ENCODE measurements around the gene TLN1.
A peak's percentile ranks its signal among the peaks of the same experiment; 100 is the strongest.

The TLN1 gene

DNA sequence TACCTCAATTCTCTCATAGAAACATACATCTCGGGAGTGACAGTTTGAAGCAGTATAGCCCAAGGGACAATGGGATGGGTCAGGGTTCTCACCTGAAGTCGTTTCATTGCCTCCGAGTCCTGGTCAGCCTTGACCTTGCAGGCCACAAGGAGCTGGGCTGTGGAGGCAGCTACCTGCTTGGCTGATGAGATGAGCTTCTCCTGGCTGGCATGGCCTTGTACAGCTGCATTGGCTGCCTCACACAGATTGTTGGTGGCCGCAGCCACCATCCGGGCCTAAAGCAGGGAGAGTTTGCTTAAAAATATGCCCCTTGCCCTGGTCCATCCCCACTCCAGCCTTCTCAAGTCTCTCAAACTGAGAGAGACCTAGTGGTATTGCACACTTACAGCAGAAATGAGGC, 33.8 kb downstream of the TLN1 start:
- Histone ChIP-seq H3K9me3 (replicated peaks; ENCODE audit: low read length) (no peaks in the 10 kb centered on the region), H3K27me3 (ENCODE audit: control insufficient read depth, insufficient read depth, low read length) (no peaks in the 10 kb centered on the region), H3K4me3 (ENCODE audit: low read length) (no peak overlapping the region), H3K36me3 (ENCODE audit: insufficient read depth, low read length) (peaks cover 74% of the 10 kb centered on the region), H3K4me2 (ENCODE audit: low read length) (no peak overlapping the region), H3K4me1 (ENCODE audit: control insufficient read depth, insufficient read depth, low read length) (peaks cover 15% of the 10 kb centered on the region), H3K9ac (ENCODE audit: low read depth, low read length) (no peak overlapping the region)

DNA sequence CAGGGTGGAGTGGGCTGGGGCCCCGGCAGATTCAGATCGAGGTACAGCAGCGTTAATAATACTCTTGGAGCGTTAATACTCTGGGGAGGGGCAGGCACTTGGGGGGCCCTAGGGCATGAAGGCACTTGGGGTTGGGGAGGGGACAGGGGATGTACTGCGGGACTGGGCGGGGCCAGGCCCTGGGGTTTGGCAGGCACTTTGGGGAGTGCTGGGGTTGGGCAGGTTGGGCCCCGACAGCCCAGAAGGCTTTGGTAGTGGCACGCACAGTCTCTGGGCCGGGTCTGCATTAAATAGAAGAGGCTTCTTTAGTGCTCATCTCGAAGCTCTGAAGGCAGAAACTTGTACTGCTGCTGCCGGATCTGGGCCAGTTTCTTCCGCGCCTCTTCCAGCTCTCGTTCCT, 34.5 kb downstream of the TLN1 start:
- Histone ChIP-seq H3K9me3 (replicated peaks; ENCODE audit: low read length) (no peaks in the 10 kb centered on the region), H3K9ac (ENCODE audit: low read depth, low read length) (no peak overlapping the region), H3K4me1 (ENCODE audit: control insufficient read depth, insufficient read depth, low read length) (peaks cover 15% of the 10 kb centered on the region), H3K4me2 (ENCODE audit: low read length) (no peak overlapping the region), H3K4me3 (ENCODE audit: low read length) (no peak overlapping the region), H3K36me3 (ENCODE audit: insufficient read depth, low read length) (peaks cover 67% of the 10 kb centered on the region), H3K27me3 (ENCODE audit: control insufficient read depth, insufficient read depth, low read length) (no peaks in the 10 kb centered on the region)

DNA sequence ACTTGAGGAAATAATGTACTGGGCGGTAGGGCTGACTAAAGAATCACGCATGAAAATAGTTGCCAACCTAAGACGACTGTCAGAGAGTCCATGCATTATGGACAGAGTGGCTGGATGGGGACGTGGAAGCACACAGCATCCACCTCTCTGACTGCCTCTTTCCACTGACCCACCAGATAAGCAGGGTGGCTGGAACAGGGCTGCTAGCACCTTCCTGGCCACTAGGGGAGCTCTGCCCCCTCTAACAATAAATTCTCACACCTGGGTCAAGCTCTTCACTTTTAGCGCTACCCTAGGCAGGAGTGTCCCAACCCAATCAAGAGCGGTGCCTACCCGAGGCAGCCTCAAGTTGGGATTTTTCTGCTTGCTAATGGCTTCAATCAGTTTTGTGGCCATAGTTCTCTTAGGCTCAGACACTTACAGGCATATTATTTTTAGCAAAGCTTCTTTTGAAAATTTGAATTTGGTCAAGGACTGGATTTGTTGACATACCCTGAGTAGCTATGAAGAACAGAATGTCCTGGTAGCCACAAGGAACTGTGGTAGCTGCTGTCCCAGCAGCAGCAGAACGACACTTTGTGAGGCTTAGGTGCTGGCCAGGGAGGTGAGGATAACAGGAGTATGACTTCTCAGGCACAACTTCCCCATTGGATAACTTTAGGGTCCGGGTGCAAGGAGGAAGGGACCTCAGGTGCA, 35.3 kb downstream of the TLN1 start:
- no peak overlapping the region for H3K9ac ChIP-seq (ENCODE audit: low read depth, low read length)
- peaks cover 61% of the 10 kb centered on the region for H3K36me3 ChIP-seq (ENCODE audit: insufficient read depth, low read length)
- no peaks in the 10 kb centered on the region for H3K27me3 ChIP-seq (ENCODE audit: control insufficient read depth, insufficient read depth, low read length)
- no peaks in the 10 kb centered on the region for H3K9me3 ChIP-seq (replicated peaks; ENCODE audit: low read length)
- H3K4me1 ChIP-seq (ENCODE audit: control insufficient read depth, insufficient read depth, low read length): peaks cover 18% of the 10 kb centered on the region
- H3K4me2 ChIP-seq (ENCODE audit: low read length): no peak overlapping the region
- H3K4me3 ChIP-seq (ENCODE audit: low read length): no peak overlapping the region

DNA sequence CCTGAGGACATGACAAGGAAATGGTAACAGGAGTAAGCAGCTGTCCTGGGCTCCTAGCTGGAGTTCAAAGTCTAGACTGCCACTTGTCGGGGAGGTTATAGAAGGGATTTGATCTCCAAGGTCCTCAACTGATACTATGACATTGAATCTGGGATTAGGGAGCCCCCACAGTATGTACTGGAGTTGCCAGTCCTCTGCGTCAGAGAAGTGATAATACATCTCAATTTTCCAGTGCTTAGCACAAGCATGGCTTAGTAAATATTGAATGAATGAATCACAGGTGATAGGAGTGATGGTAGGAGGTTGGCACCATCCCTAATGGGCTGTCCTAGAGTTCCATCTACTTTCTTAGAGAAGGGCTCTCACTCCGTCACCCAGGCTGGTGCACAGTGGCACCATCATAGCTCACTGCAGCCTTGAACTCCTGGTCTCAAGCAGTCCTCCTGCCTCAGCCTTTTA, 36.0 kb downstream of the TLN1 start:
- H3K4me3 ChIP-seq (ENCODE audit: low read length): no peak overlapping the region
- H3K9me3 ChIP-seq (replicated peaks; ENCODE audit: low read length): no peaks in the 10 kb centered on the region
- no peaks in the 10 kb centered on the region for H3K27me3 ChIP-seq (ENCODE audit: control insufficient read depth, insufficient read depth, low read length)
- no peak overlapping the region for H3K9ac ChIP-seq (ENCODE audit: low read depth, low read length)
- H3K36me3 ChIP-seq (ENCODE audit: insufficient read depth, low read length): peaks cover 55% of the 10 kb centered on the region
- H3K4me1 ChIP-seq (ENCODE audit: control insufficient read depth, insufficient read depth, low read length): peaks cover 25% of the 10 kb centered on the region
- no peak overlapping the region for H3K4me2 ChIP-seq (ENCODE audit: low read length)

DNA sequence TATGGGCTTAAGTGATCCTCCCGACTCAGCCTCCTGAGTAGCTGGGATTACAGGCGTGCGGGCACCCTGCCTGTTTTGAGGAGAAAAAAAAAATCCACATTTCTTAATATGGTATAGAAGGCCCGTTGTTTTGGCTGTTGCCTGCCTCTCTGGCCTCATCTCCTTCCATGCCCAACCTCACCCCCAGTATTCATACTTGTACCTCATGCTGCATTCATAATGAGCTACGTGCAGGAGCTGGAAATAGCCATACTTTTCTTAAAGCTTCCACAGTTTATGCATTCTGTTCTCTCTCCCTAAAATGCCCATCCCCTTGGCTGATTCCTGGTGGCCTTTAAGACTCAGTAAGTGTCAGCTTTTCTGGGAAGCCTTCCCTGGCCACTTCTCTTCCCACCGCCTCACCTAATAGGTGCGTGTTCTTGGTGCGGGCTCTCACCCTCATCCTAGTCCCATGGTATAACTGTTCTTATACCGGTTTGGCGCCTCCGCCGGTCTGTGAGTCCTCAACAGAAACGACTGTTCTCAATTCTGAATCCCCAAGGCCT, 40.2 kb downstream of the TLN1 start:
- H3K4me3 ChIP-seq (ENCODE audit: low read length): peak overlapping the region; percentile 86
- peaks cover 38% of the 10 kb centered on the region for H3K36me3 ChIP-seq (ENCODE audit: insufficient read depth, low read length)
- H3K4me1 ChIP-seq (ENCODE audit: control insufficient read depth, insufficient read depth, low read length): peaks cover 37% of the 10 kb centered on the region
- no peaks in the 10 kb centered on the region for H3K27me3 ChIP-seq (ENCODE audit: control insufficient read depth, insufficient read depth, low read length)
- H3K9ac ChIP-seq (ENCODE audit: low read depth, low read length): peak overlapping the region; percentile 93
- H3K4me2 ChIP-seq (ENCODE audit: low read length): peak overlapping the region; percentile 97
- no peaks in the 10 kb centered on the region for H3K9me3 ChIP-seq (replicated peaks; ENCODE audit: low read length)

DNA sequence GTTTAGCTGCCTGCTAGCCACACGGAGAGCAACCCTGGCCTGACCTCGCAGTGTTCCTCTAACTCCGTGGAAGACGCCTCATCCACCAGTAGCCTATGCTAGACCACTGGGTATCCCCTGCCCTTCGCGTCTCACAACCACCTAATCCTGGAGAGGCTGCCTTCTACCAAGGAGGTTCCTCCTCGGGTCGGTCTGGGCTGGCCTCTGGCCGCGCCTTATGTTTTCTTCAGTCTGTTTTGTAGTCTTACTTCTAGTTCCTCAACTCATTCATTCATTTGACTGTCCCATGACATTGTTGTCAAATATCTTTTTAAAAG, 40.7 kb downstream of the TLN1 start:
- peak overlapping the region; percentile 93 for H3K9ac ChIP-seq (ENCODE audit: low read depth, low read length)

DNA sequence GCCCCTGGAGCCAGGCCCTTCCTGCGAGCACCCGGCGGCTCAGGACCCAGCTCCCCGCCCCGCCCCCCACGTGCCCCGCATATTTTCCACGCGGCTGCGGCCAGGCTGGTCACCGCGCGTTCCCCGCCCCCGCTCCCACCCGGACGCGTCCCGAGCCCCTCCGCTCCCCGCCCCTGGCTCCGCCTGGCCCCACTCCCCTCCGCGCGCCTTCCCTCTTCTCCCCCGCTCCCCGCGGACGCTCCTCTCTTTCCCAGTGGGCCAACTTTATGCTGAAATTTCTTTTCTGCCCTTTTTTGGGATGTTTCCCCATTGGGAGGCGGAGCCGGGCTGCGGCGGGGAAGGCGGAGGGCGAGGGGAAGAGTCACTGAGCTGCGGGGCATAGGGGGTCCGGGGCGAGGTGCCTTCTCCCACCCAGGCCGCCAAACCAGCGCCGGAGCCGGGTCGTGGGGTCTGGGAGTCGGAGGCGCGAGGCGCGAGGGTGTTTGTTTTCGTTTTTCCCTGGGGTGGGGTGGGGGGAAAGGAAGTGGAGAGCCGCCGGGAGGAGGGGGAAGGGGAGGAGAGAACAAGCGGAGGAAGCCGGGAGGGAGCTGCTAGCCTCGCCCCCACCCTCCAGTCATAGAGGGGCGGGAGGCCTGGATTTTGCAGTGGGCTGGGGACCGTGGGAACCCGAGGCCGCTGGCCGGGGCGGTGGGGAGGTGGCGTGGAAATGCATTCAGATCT, 41.2 kb downstream of the TLN1 start:
- Histone ChIP-seq H3K27me3 (ENCODE audit: control insufficient read depth, insufficient read depth, low read length) (no peaks in the 10 kb centered on the region), H3K4me3 (ENCODE audit: low read length) (peak overlapping the region; percentile 86), H3K9me3 (replicated peaks; ENCODE audit: low read length) (no peaks in the 10 kb centered on the region), H3K9ac (ENCODE audit: low read depth, low read length) (peak overlapping the region; percentile 93), H3K4me2 (ENCODE audit: low read length) (peak overlapping the region; percentile 97), H3K4me1 (ENCODE audit: control insufficient read depth, insufficient read depth, low read length) (peaks cover 41% of the 10 kb centered on the region), H3K36me3 (ENCODE audit: insufficient read depth, low read length) (peaks cover 37% of the 10 kb centered on the region)

More for the DNA sequence above, 40.7 kb downstream of the TLN1 start:
- Histone ChIP-seq H3K9me3 (replicated peaks; ENCODE audit: low read length) (no peaks in the 10 kb centered on the region), H3K27me3 (ENCODE audit: control insufficient read depth, insufficient read depth, low read length) (no peaks in the 10 kb centered on the region), H3K4me1 (ENCODE audit: control insufficient read depth, insufficient read depth, low read length) (peaks cover 40% of the 10 kb centered on the region), H3K4me3 (ENCODE audit: low read length) (peak overlapping the region; percentile 86), H3K4me2 (ENCODE audit: low read length) (peak overlapping the region; percentile 97), H3K36me3 (ENCODE audit: insufficient read depth, low read length) (peaks cover 38% of the 10 kb centered on the region)

DNA sequence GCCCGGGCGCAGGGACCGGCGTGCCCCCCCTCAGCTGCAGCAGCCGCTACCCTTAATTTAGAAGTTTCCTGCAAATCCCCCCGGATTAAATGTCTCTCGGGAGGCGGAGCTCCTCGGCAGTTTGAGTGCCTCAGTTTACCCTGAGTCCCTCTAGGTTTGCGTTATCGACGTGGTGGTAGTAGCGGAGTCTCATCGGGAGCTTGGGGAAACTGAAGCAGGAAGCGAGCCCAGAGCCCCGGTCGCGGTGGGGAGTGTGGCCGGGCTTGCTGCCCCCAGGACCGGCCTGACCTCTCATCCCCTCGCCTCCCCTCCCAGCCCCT, 41.7 kb downstream of the TLN1 start:
- Histone ChIP-seq H3K9me3 (replicated peaks; ENCODE audit: low read length) (no peaks in the 10 kb centered on the region), H3K36me3 (ENCODE audit: insufficient read depth, low read length) (peaks cover 40% of the 10 kb centered on the region), H3K4me1 (ENCODE audit: control insufficient read depth, insufficient read depth, low read length) (peaks cover 44% of the 10 kb centered on the region), H3K4me3 (ENCODE audit: low read length) (peak overlapping the region; percentile 86), H3K4me2 (ENCODE audit: low read length) (peak overlapping the region; percentile 97), H3K9ac (ENCODE audit: low read depth, low read length) (peak overlapping the region; percentile 93), H3K27me3 (ENCODE audit: control insufficient read depth, insufficient read depth, low read length) (no peaks in the 10 kb centered on the region)

DNA sequence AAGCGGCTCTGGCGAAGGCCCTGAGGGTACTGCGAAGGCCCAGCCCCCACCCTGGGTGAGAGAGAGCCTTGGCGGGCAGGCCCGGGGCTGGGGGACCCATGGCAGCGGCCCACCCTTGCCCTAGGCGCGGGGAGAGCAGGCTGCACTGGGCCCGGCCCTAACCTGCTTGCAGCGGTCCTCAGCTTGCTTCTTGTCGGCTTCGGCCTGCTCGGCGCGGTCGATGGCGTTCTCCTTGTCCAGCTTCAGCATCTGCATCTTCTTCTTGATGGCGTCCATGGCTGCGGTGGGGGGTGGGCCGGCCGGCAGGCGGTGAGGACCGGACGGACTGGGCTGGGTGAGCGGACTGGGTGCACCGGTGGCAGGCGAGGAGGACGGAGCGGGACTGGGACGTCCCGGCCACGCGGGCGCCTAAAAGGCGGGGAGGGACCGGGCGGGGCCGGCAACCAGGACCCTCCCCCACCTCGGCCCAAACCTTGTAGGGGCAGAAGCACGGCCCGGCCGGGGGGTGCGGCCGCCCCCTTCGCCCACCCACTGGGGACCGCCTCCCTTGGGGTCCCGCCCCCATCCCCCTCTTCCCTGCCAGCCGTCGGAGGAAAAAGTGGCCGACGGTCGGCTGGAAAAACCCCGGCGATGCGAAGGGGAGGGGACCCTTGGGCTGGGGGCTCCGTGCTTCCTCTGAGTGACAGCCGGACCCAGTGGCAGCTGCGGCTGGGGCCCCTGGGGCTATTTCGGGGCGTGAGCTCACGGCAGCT, 42.3 kb downstream of the TLN1 start, which contains the start of gene TPM2:
TPM2 (minus strand) TSS at position 384 of the 752 bp plus-strand sequence; CDS start at position 276, 108 bp downstream.
- H3K4me1 ChIP-seq (ENCODE audit: control insufficient read depth, insufficient read depth, low read length): peaks cover 45% of the 10 kb centered on the region
- H3K4me3 ChIP-seq (ENCODE audit: low read length): peak within 1 kb of the TSS; percentile 86
- H3K4me2 ChIP-seq (ENCODE audit: low read length): peak within 1 kb of the TSS; percentile 97

DNA sequence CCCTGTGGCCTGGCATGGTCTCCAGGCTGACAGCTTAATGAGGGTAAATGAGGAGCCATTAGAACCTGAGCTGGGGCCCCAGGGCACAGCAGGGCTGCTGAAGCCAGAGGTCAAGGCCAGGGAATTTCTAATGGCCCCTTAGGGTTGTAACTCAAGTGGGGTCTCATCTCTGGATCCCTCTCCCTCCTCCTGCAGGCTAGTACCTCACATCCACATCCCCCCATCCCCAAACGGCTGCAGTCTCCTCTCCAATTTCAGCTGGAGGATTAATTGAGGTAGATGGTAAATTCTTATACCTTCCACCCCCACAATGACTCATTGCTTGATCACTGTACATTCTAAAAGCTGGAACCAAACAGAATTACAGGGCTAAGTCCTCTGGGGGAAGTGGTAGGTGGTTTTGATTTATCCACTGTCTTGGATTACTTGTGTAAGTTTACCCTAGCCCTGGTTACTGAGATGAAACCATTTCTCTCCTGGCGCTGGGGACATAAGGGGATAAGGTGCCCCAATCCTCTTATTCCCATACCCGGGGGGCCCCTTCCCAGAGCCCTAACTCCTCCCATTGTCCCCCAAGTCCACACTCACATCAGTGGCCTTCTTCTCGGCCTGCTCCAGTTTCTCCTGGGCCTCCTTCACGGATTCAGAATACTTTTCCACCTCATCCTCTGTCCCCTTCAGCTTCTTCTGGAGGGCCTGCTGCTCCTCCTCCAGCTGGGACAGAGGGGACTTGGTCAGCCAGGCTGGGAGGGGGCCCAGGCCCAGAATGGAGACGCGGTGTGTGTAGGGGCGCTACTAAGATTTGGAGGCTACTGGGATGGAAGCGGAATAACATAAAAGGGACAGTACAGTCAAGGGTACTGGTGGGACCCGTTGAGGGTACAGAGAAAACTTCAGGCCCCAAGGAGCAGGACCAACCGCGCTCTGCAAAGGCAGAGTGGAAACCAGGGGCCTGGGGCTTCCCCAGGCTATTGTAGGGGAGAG, 43.1 kb downstream of the TLN1 start:
- Histone ChIP-seq H3K4me2 (ENCODE audit: low read length) (peak overlapping the region; percentile 97), H3K9me3 (replicated peaks; ENCODE audit: low read length) (no peaks in the 10 kb centered on the region), H3K4me1 (ENCODE audit: control insufficient read depth, insufficient read depth, low read length) (peaks cover 53% of the 10 kb centered on the region), H3K27me3 (ENCODE audit: control insufficient read depth, insufficient read depth, low read length) (no peaks in the 10 kb centered on the region), H3K4me3 (ENCODE audit: low read length) (peak overlapping the region; percentile 86), H3K9ac (ENCODE audit: low read depth, low read length) (peak overlapping the region; percentile 93), H3K36me3 (ENCODE audit: insufficient read depth, low read length) (peaks cover 53% of the 10 kb centered on the region)

More for the DNA sequence above, 42.3 kb downstream of the TLN1 start, which contains the start of gene TPM2:
- peaks cover 45% of the 10 kb centered on the region for H3K36me3 ChIP-seq (ENCODE audit: insufficient read depth, low read length)
- H3K9me3 ChIP-seq (replicated peaks; ENCODE audit: low read length): no peaks in the 10 kb centered on the region
- H3K9ac ChIP-seq (ENCODE audit: low read depth, low read length): peak within 1 kb of the TSS; percentile 93
- H3K27me3 ChIP-seq (ENCODE audit: control insufficient read depth, insufficient read depth, low read length): no peaks in the 10 kb centered on the region

All from skeletal muscle satellite cell (primary cell).